HUES64 (cell line): ENCODE data around the gene TSHZ3.

ENCODE experiments used
- H3K27ac ChIP-seq: 2 replicates; pipeline ENCODE4 v1.7.0; 2013; ENCODE audit warnings: low read depth, low read length, inconsistent platforms
- H3K27me3 ChIP-seq: 2 replicates; pipeline ENCODE4 v1.6.1; 2013; ENCODE audit warnings: mild to moderate bottlenecking, low read length; ENCODE audit not compliant: insufficient read depth
- H3K36me3 ChIP-seq: 2 replicates; pipeline ENCODE4 v1.6.1; 2013; ENCODE audit warnings: mild to moderate bottlenecking, low read length; ENCODE audit not compliant: insufficient read depth
- H3K4me1 ChIP-seq: 2 replicates; pipeline ENCODE4 v1.6.1; 2013; ENCODE audit warnings: mild to moderate bottlenecking, low read length, moderate library complexity; ENCODE audit not compliant: insufficient read depth
- H3K4me3 ChIP-seq: 2 replicates; pipeline ENCODE4 v1.5.1; 2013; ENCODE audit warnings: mild to moderate bottlenecking, low read length, moderate library complexity
- H3K9ac ChIP-seq: 2 replicates; pipeline ENCODE4 v1.6.1; 2013; ENCODE audit warnings: mild to moderate bottlenecking, low read depth, low read length
- H3K9me3 ChIP-seq: 2 replicates; pipeline ENCODE4 v1.6.1; 2013; ENCODE audit warnings: low read depth, low read length; ENCODE audit not compliant: insufficient read depth
- WGBS: fragments of 150-250, 120-280 bp; methylation state at CpG from one replicate; pipeline ENCODE4 v1.1.7; 2013; ENCODE audit warnings: missing lambda C conversion rate; 5-methylcytosine and 5-hydroxymethylcytosine counted together

The TSHZ3 gene

DNA sequence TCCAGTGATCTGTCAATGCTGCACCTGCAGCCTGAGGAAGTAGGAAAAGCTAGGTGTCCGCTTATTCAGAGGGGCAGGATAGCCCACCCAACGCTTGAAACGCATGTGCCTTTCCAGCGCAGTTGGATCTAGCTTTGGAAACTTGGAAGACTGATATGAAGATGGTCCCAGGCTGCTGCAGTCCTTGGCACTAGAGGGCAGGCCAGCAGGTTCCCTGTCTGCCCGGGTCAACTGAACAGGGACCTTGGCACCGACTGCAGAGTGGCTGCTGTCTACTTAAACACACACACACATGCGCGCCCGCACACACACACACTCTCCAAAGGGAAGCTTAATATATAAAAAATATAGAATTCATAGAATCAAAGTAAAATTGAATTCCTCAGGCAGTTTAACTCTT, 100.0 kb downstream of the TSHZ3 start:
- no peaks in the 10 kb centered on the region for H3K4me1 ChIP-seq
- H3K9me3 ChIP-seq: no peaks in the 10 kb centered on the region
- no peak overlapping the region for H3K9ac ChIP-seq
- no peak overlapping the region for H3K27ac ChIP-seq
- no peaks in the 10 kb centered on the region for H3K36me3 ChIP-seq
- WGBS: 95% methylated on average over 6 of the region's 9 CpGs
- no peaks in the 10 kb centered on the region for H3K27me3 ChIP-seq
- no peak overlapping the region for H3K4me3 ChIP-seq

DNA sequence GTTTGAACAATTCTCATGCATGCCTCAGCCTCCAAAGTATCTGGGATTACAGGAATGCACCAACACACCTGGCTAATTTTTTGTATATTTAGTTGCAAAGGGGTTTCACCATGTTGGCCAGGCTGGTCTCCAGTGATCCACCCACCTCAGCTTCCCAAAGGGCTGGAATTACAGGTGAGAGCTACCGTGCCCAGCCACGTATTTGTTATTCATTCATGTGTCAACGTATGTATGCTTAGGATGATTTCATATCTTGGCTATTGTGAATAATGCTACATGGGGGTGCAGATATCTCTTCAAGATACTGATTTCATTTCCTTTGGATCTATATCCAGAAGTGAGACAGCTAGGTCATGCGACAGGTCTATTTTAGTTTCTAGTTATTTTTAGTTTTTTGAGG, 113.4 kb downstream of the TSHZ3 start:
- no peaks in the 10 kb centered on the region for H3K36me3 ChIP-seq
- no peak overlapping the region for H3K9ac ChIP-seq
- no peaks in the 10 kb centered on the region for H3K27me3 ChIP-seq
- 94% methylated on average over 4 of the region's 4 CpGs for WGBS
- H3K4me1 ChIP-seq: peaks cover 4% of the 10 kb centered on the region; the same call in 1 of the 2 replicates
- H3K9me3 ChIP-seq: peaks cover 3% of the 10 kb centered on the region; the same call in 1 of the 2 replicates
- H3K27ac ChIP-seq: no peak overlapping the region
- H3K4me3 ChIP-seq: no peak overlapping the region

DNA sequence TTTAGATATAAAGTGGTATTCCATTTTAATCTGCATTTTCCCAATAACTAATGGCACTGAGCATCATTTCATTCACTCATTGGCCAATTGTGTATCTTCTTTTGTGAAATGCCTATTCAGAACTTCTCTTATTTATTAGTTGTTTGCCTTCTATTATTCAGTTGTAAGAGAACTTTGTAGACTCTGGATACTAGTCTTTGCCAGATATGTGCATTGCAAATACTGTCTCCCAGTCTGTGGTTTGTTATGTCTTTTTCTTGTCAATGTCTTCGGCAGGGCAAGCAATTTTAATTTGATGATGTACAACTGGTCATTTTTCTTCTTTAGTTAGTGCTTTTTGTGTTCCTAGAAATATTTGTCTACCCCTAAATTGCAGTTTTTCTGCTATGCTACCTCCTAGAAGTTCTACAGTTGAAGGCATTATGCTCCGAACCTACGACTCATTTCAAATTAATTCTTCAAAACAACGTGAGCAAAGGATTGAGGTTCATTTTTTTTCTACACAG, 115.9 kb downstream of the TSHZ3 start:
- H3K4me1 ChIP-seq: peaks cover 4% of the 10 kb centered on the region; the same call in 1 of the 2 replicates
- H3K9ac ChIP-seq: no peak overlapping the region
- 84% methylated on average over 4 of the region's 4 CpGs for WGBS
- no peaks in the 10 kb centered on the region for H3K27me3 ChIP-seq
- no peaks in the 10 kb centered on the region for H3K9me3 ChIP-seq
- H3K27ac ChIP-seq: no peak overlapping the region
- no peaks in the 10 kb centered on the region for H3K36me3 ChIP-seq
- H3K4me3 ChIP-seq: no peak overlapping the region

DNA sequence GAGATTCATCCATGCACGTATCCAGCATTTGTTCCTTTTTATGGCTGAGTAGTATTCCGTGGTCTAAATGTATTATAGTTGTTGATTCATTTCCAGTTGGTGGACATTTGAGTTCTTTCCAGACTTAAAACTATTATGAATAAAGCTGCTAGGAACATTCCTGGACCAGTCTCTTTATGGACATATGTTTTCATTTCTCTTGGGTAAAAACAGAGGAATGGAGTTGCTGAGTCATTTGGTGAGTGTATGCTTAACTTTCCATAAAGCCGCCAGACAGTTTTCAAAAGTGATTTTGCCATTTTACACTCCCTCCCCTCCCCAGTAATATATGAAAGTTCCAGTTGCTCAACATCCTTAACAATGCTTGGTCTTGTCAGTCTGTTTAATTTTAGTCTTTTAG, 116.4 kb downstream of the TSHZ3 start:
- Histone ChIP-seq H3K36me3 (no peaks in the 10 kb centered on the region), H3K9me3 (no peaks in the 10 kb centered on the region), H3K4me3 (no peak overlapping the region), H3K4me1 (peaks cover 4% of the 10 kb centered on the region; the same call in 1 of the 2 replicates), H3K9ac (no peak overlapping the region), H3K27ac (no peak overlapping the region), H3K27me3 (no peaks in the 10 kb centered on the region)
- WGBS: 98% methylated on average over 2 of the region's 3 CpGs

DNA sequence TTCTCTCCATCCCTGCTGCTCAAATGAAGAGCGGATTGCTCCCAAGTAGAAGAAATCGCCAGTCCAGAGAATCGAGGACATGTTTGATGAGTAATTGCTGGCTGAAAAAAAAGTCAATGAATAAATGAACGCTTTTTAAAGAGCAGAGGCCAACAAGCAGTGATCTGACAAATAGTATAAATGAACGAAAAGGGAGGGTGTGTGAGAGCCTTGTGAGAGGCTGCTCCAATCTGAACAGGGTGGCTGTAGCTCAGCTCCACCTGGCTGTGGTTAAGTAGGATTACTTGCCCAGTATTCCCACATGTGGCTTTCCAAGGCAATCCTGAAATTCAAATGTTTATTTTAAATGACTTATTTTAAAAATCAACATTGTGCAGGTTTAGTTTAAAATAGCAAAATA, 117.1 kb downstream of the TSHZ3 start:
- Histone ChIP-seq H3K27ac (no peak overlapping the region), H3K9me3 (no peaks in the 10 kb centered on the region), H3K4me1 (peaks cover 4% of the 10 kb centered on the region; the same call in 1 of the 2 replicates), H3K4me3 (no peak overlapping the region), H3K27me3 (no peaks in the 10 kb centered on the region), H3K36me3 (no peaks in the 10 kb centered on the region), H3K9ac (no peak overlapping the region)
- 89% methylated on average over 5 of the region's 5 CpGs for WGBS

DNA sequence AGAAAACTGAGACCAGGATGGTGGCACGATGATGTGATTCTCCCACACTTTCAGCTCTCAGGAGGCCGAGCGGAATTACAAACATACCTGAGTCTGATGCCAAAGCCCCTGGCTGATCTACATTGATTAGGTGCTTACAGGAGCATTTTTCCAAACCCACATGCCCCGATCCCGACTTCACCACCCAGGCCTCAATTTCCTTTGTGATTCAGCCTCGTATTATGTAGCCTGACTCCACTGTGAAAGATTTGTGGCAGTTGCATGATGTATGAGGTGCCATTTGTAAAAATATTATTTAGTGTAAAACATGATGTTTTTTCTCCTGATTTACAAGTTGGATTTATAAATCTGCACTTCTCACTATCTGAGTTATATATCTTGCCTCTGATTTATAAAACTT, 118.0 kb downstream of the TSHZ3 start:
- Histone ChIP-seq H3K9ac (no peak overlapping the region), H3K4me1 (peaks cover 4% of the 10 kb centered on the region; the same call in 1 of the 2 replicates), H3K4me3 (no peak overlapping the region), H3K27me3 (no peaks in the 10 kb centered on the region), H3K27ac (no peak overlapping the region), H3K36me3 (no peaks in the 10 kb centered on the region), H3K9me3 (no peaks in the 10 kb centered on the region)
- 95% methylated on average over 6 of the region's 6 CpGs for WGBS

DNA sequence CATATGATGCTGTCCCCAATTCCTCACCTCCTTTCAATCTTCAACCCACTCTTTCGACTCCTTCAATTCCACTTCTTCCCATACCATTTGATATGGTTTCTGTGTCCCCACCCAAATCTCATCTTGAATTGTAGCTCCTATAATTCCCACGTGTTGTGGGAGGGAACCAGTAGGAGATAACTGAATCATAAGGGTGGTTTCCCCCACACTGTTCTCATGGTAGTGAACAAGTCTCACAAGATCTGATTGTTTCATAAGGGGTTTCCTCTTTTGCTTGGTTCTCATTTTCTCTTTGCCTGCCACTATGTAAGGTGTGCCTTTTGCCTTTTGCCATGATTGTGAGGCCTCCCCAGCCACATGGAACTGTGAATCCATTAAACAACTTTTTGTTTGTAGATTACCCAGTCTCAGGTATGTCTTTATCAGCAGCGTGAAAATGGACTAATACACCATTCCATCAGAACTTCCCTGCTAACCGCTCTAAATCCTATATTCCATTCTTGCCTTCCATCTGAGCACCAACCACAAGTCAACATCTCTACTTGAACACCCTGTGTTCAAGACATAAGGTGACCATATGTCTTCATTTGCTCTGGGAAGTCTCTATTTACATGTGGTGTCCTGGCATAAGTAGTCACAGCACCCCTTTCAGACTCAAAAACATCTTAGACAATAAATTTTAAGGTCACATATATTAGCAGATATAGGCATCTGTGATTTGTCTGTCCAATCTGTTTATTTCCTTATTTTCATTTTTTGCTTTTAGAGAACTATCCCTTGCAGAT, 122.9 kb downstream of the TSHZ3 start:
- 96% methylated on average over 3 of the region's 4 CpGs for WGBS
- H3K27me3 ChIP-seq: no peaks in the 10 kb centered on the region

More for the DNA sequence above, 122.9 kb downstream of the TSHZ3 start:
- H3K27ac ChIP-seq: no peak overlapping the region
- no peak overlapping the region for H3K9ac ChIP-seq
- no peaks in the 10 kb centered on the region for H3K36me3 ChIP-seq
- H3K9me3 ChIP-seq: no peaks in the 10 kb centered on the region
- H3K4me1 ChIP-seq: no peaks in the 10 kb centered on the region
- H3K4me3 ChIP-seq: no peak overlapping the region
